Effector memory CD8-positive, alpha-beta T cell (primary cell): ENCODE data around the gene ITGB1BP2.
"Not testable (repeated sequence)": the region's sequence is repeated elsewhere in the genome, so short reads cannot be mapped to it uniquely, and the experiment has no call there.

Experiments used
- ATAC-seq: fragments of 150-1000 bp; cut with Tn5 transposase; replicated peaks from 2 replicates; pipeline ENCODE4 v1.10.0; 2021; ENCODE audit warnings: mild to moderate bottlenecking, moderate library complexity
- DNase-seq, 3 experiments: peaks; one replicate each; pipeline ENCODE4 v3.0.0; 2021
- H3K27ac Mint-ChIP-seq, 2 donors: one replicate each; pipeline ENCODE4 v1.8.0; 2022; ENCODE audit warnings: mild to moderate bottlenecking in 2 of 2, mixed read lengths in 2 of 2, moderate library complexity in 2 of 2
- H3K27me3 Mint-ChIP-seq, 2 donors: one replicate each; pipeline ENCODE4 v1.8.0; 2022; ENCODE audit warnings: mixed read lengths in 2 of 2
- H3K36me3 Mint-ChIP-seq: one replicate; pipeline ENCODE4 v1.8.0; 2022; ENCODE audit warnings: mild to moderate bottlenecking, moderate library complexity, mixed read lengths; ENCODE audit not compliant: insufficient read depth
- H3K4me1 Mint-ChIP-seq, 2 donors: one replicate each; pipeline ENCODE4 v1.8.0; 2022; ENCODE audit warnings: low read depth in 2 of 2, mixed read lengths in 2 of 2
- H3K4me3 Mint-ChIP-seq, 2 donors: one replicate each; pipeline ENCODE4 v1.8.0; 2022; ENCODE audit warnings: mild to moderate bottlenecking in 2 of 2, mixed read lengths in 2 of 2, moderate library complexity in 2 of 2
- H3K9me3 Mint-ChIP-seq, 2 donors: one replicate each; pipeline ENCODE4 v1.8.0; 2022; ENCODE audit warnings: mixed read lengths in 2 of 2
- total RNA-seq, 9 experiments: gene quantifications; one replicate each; lab custom pipeline; 2026; lab: John Stamatoyannopoulos, UW

ITGB1BP2 gene
- 1.3 to 4.8 (median 2.6) reads per million in 9 experiments for total RNA-seq

GRCh38 chrX:71301195-71301924, at the start of gene ITGB1BP2:
ITGB1BP2 (plus strand) TSS chrX:71301750; CDS start chrX:71301807, 57 bp downstream.
- peak within 1 kb of the TSS; percentile 77 to 82 for H3K27ac Mint-ChIP-seq
- DNase-seq (no peak), ATAC-seq (no peak)
- H3K4me3 Mint-ChIP-seq, result no peak within 1 kb of the TSS
- H3K9me3 Mint-ChIP-seq, result no peaks in the 10 kb centered on the region
- H3K36me3 Mint-ChIP-seq, result peaks cover 54% of the 10 kb centered on the region
- no peaks in the 10 kb centered on the region for H3K27me3 Mint-ChIP-seq
- peaks cover 6 to 12% of the 10 kb centered on the region in 2 donors for H3K4me1 Mint-ChIP-seq

- H3K4me3 Mint-ChIP-seq, result peak overlapping the region; percentile 8 to 50
- no peaks in the 10 kb centered on the region for H3K27me3 Mint-ChIP-seq
- no peak for ATAC-seq
- no peak for DNase-seq
- H3K27ac Mint-ChIP-seq, result peak overlapping the region; percentile 20 to 72
- peaks cover 23% of the 10 kb centered on the region for H3K36me3 Mint-ChIP-seq
- no peaks in the 10 kb centered on the region for H3K9me3 Mint-ChIP-seq
- peaks cover 10 to 16% of the 10 kb centered on the region in 2 donors for H3K4me1 Mint-ChIP-seq
These were observed 49.3 kb upstream of the ITGB1BP2 start for GRCh38 chrX:71252221-71252620.

GRCh38 chrX:71253253-71254091, 48.1 kb upstream of the ITGB1BP2 start:
- Mint-ChIP-seq H3K27ac (peak overlapping the region; percentile 93 to 94), H3K36me3 (peaks cover 23% of the 10 kb centered on the region), H3K4me3 (peak overlapping the region; percentile 77 to 91), H3K4me1 (peaks cover 10 to 16% of the 10 kb centered on the region in 2 donors), H3K27me3 (no peaks in the 10 kb centered on the region), H3K9me3 (no peaks in the 10 kb centered on the region)
- ATAC-seq (no peak), DNase-seq (peak; percentile 9 to 29 (median 28))

GRCh38 chrX:71254092-71254963, 47.2 kb upstream of the ITGB1BP2 start, which contains the start of gene ZMYM3:
ZMYM3 (minus strand) TSS chrX:71254140; CDS start chrX:71253255, 885 bp downstream.
- DNase-seq, result peak; percentile 73 to 74 (median 74)
- Mint-ChIP-seq H3K36me3 (peaks cover 20% of the 10 kb centered on the region), H3K27me3 (no peaks in the 10 kb centered on the region), H3K27ac (peak within 1 kb of the TSS; percentile 93 to 94), H3K4me1 (peaks cover 10 to 16% of the 10 kb centered on the region in 2 donors), H3K9me3 (no peaks in the 10 kb centered on the region), H3K4me3 (peak within 1 kb of the TSS; percentile 77 to 91)
- peak; percentile 84 for ATAC-seq

- Mint-ChIP-seq H3K27me3 (no peaks in the 10 kb centered on the region), H3K4me3 (peak overlapping the region; percentile 77 to 91), H3K27ac (peak overlapping the region; percentile 93 to 94), H3K4me1 (peaks cover 10 to 15% of the 10 kb centered on the region in 2 donors), H3K9me3 (no peaks in the 10 kb centered on the region), H3K36me3 (peaks cover 20% of the 10 kb centered on the region)
- DNase-seq, result no peak
- no peak for ATAC-seq
These were observed 45.5 kb upstream of the ITGB1BP2 start for GRCh38 chrX:71256051-71256450.

- Mint-ChIP-seq H3K4me1 (peaks cover 10 to 15% of the 10 kb centered on the region in 2 donors), H3K36me3 (peaks cover 20% of the 10 kb centered on the region), H3K27me3 (no peaks in the 10 kb centered on the region), H3K4me3 (no peak overlapping the region), H3K9me3 (no peaks in the 10 kb centered on the region), H3K27ac (no peak overlapping the region)
- ATAC-seq, result no peak
- DNase-seq, result no peak
These were observed 44.7 kb upstream of the ITGB1BP2 start for GRCh38 chrX:71256856-71257255.

GRCh38 chrX:71268624-71269023, 32.9 kb upstream of the ITGB1BP2 start:
- H3K4me3 Mint-ChIP-seq, H3K4me1 Mint-ChIP-seq, H3K36me3 Mint-ChIP-seq, H3K9me3 Mint-ChIP-seq, DNase-seq, ATAC-seq, H3K27ac Mint-ChIP-seq, H3K27me3 Mint-ChIP-seq: not testable (repeated sequence)

GRCh38 chrX:71269801-71270395, 31.7 kb upstream of the ITGB1BP2 start:
- no peak for ATAC-seq
- Mint-ChIP-seq H3K4me1 (no peaks in the 10 kb centered on the region), H3K27me3 (no peaks in the 10 kb centered on the region), H3K9me3 (no peaks in the 10 kb centered on the region), H3K36me3 (no peaks in the 10 kb centered on the region), H3K27ac (no peak overlapping the region), H3K4me3 (no peak overlapping the region)
- DNase-seq, result no peak

GRCh38 chrX:71272313-71272712, 29.2 kb upstream of the ITGB1BP2 start:
- not testable (repeated sequence) for H3K4me3 Mint-ChIP-seq, H3K27me3 Mint-ChIP-seq, H3K4me1 Mint-ChIP-seq, DNase-seq, H3K36me3 Mint-ChIP-seq, H3K9me3 Mint-ChIP-seq, ATAC-seq
- H3K27ac Mint-ChIP-seq, result peak overlapping the region in 1 of 2 donors; percentile 38

- H3K27me3 Mint-ChIP-seq, result not testable (repeated sequence)
These were observed 20.2 kb upstream of the ITGB1BP2 start for GRCh38 chrX:71281300-71281699.

GRCh38 chrX:71282514-71283402, 18.8 kb upstream of the ITGB1BP2 start:
- peaks cover 6 to 10% of the 10 kb centered on the region in 2 donors for H3K4me1 Mint-ChIP-seq
- H3K4me3 Mint-ChIP-seq, result peak overlapping the region; percentile 93 to 95
- no peaks in the 10 kb centered on the region for H3K9me3 Mint-ChIP-seq
- peaks cover 20% of the 10 kb centered on the region for H3K36me3 Mint-ChIP-seq
- DNase-seq (peak in 1 of 3 experiments; percentile 2), ATAC-seq (peak; percentile 41)
- H3K27ac Mint-ChIP-seq, result peak overlapping the region; percentile 99 to 100
- no peaks in the 10 kb centered on the region for H3K27me3 Mint-ChIP-seq

More at GRCh38 chrX:71281300-71281699, 20.2 kb upstream of the ITGB1BP2 start:
- not testable (repeated sequence) for DNase-seq, H3K27ac Mint-ChIP-seq, H3K9me3 Mint-ChIP-seq, H3K4me1 Mint-ChIP-seq, ATAC-seq, H3K4me3 Mint-ChIP-seq
- peaks cover 13% of the 10 kb centered on the region for H3K36me3 Mint-ChIP-seq
